HG03469 (cell line): ENCODE data around the gene ZBTB7B.

ENCODE experiments used
- ATAC-seq: cut with Tn5 transposase; IDR thresholded peaks from one replicate; pipeline ENCODE4 v1.9.1; 2021; ENCODE audit warnings: mild to moderate bottlenecking, moderate library complexity, moderate number of reproducible peaks; ENCODE audit not compliant: unreplicated experiment

The ZBTB7B gene

DNA sequence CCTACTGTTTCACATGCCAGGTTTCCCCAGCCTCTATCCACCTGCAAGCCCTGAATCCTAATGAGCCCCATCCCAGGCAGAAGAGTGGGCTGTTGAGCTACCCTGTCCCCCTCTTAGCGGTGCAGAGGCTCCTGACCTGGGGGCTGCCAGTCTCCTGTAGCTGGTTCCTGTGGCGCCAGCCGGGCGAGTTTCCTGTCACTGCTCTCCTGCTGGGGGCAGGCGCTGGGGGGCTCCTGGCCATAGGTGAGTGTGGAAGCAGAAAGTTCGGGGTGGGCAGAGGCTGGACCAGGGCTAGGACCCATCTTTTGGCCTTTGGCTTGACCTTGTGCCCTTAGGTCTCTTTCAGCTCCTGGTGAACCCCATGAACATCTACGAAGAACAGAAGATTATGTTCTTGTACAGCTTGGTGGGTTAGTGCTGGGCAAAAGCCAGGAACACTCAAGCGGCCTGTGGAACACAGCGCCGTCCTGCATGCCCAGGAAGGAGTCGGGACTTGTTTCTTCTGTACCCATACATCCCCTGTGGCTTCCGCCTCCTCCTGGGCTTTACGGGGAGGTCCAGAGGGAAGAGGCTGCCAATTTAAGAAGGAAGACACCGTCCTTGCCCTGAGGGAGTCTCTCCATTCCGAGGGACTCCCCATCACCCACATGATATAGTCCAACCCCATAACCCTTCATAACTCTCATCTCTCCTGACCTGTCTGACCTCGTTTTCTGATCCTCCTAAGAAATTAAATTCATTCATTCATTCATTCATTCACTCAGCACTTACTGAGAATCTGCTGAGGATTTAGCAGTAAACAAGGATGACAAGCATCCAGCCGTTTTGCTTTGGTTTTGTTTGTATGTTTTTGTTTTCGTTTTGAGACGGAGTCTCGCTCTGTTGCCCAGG lies 32.0 kb downstream of the ZBTB7B start:
- no peak for ATAC-seq

DNA sequence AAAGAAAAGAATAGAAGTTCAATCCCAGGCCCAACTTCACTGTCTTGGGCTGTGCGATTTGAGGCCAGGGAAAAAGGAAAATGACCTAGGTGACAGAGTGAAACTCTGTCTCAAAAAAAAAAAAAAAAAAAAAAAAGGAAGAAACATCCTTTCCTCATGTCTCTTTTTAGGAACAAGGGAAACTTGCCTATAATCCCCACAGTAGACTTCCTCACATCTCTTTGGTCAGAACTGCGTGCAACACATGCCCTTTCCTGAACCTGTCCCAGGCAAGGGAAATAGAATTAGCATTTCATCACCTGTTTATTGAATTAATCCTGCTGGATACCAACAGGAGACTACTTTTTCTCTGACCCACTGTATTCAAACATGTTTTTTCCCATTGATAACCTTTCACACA lies 33.3 kb downstream of the ZBTB7B start:
- ATAC-seq = no peak

DNA sequence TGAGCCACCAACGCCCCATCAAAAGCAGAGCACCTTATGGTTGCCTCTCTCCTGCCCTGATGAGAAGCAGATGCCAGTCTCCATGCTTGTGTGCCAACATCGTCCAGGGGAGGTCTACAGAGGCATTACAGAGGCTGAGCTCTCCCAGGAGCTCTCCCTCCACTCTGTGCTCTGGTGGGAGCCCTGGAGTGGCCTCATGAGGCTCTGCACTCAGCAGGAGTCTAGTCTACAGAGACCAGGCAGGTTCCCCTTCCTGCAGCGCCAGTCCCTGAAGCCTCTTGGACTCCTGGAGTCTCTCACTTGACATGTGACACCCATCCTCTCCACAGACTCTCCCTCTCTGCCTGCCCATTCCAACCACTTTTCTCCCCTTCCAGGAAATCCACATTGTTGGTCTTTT lies 34.4 kb downstream of the ZBTB7B start:
- no peak for ATAC-seq

DNA sequence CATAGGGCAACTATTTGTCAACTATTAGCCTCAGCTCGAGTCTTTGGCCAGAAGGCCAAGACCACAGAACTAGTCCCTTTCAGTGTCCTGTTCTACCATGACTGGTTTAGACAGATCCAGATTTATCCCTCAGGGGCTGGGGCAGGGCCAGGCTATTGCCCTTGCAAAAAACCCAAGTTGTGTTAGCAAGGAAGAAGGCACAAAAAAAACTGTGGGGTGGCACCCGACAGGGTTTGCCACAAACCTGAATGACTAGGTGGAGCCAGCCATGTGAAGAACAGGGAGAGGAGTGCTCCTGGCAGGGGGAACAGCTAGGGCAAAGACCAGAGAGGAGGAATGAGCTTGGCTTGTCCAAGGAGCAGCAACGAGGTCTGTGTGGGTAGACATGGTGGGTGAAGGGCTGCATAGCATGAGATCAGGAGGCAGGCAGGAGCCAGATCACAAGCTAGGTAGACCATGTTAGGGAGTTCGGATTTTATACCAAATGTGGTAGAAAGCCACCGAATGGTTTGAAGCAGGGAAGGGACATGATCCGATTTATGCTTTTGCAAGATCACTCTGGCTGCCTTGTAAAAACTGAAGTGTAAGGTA lies 35.3 kb downstream of the ZBTB7B start:
- ATAC-seq = no peak

DNA sequence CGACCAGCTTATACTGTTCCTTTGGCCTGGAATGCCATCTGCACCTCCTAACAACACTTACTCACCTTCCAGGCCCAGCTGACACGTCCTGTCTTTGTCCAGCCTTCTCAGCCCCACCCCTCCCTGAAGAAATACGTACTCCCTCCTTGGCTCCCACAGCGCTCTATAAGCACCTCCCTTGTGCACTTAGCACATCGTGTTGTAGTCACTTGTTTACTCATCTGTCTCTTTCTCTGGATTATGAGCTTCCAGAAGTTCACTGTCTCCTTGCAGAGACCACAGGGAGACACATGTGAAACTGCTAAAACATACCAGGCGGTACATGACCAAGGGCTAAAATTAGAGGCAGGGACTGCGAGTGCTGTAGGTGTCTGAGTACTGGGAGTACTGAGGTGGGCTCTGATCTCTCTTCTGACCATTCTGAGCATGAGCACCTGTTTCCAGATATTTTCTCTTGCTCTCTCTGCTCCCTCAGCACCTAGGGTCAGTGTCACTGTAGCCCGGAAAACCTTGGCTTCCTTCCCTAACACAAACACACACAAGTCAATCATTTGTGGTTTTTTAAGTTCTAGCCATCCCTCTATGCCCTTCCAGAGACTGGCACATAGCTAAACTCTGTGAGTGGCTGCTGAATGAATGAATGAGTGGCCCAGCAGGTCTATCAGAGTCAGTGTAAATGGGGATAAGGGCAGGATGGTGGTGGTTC lies 36.2 kb downstream of the ZBTB7B start:
- no peak for ATAC-seq

DNA sequence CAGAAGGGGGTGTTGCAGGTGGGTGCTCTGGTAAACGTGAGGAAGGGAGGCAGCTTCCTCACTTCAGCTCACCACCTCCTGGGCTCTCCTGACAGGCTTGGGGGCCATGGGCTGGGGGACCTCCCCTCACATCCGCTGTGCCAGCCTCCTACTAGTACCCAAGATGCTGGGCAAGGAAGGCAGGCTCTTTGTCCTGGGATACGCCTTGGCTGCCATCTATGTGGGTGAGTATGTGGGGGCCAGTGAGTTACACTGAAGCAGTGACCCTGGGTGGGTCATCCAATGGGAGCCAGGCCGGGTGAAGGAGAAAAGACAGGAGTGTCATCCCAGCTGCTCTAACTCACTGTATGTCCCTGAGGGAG lies 36.7 kb downstream of the ZBTB7B start:
- no peak for ATAC-seq

DNA sequence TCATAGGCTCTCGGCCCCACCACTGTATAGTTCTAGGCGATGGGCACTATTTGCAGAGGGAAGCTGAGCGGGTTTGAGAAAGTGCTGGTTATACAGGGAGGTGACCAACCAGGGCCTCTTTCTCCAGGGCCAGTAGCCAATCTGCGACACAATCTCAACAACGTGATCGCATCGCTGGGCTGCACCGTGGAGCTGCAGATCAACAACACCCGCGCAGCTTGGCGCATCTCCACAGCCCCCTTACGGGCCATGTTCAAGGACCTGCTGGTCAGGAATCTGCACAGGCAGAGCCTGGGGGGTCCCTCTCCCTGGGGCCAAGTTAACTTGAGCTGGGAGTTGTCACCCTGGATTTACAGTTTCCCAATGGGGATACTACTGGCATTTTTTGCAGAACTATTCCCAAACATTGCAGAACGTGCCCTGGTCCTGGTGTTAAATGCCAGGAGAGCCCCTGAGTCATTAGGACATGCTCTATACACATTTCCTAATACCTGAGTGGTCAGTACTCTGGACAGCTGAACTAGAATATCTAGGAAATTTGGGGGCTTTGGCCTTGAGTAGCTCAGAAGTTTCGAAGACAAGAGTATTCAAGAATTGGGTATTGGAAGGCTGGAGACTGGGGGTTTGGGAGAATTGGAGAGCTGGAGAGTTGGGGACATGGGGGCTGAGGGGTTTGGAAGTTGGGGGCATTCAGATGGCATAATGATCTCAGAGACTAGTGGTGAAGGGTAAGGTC lies 37.9 kb downstream of the ZBTB7B start:
- no peak for ATAC-seq

DNA sequence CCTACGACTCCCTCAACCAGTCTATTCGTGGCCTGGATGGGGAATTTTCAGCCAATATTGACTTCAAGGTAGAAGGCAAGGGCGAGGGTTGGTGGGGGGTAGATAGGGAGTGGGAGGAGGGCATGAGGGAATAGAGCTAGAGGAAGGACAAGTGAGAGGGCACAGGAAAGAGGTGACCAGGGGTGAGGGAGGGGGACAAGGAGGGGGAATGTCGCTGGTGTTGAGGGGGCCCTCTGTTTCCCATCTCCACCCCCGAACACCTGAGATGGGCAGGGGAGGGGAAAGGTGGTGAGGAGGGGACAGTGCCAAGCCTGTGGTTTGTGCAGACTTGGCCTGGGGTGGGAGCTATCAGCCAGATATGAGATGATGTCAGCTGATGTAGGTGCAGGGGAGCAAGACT lies 40.2 kb downstream of the ZBTB7B start:
- ATAC-seq = no peak

DNA sequence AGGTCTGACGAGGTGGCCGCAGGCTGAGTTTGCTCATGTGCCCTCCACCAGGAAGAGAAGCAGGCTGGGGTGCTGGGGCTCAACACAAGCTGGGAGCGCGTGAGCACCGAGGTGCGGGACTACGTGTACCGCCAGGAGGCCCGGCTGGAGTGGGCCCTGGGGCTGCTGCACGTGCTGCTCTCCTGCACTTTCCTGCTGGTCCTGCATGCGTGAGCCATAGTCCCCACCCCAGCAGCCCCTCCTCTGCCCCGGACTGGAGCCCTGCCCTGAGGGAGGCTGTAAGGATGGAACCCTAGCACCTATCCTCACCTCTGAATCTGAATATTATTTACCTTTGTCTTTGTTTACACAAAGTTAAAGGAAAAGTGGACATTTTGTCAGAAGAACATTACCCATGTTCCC lies 40.7 kb downstream of the ZBTB7B start:
- ATAC-seq = no peak

DNA sequence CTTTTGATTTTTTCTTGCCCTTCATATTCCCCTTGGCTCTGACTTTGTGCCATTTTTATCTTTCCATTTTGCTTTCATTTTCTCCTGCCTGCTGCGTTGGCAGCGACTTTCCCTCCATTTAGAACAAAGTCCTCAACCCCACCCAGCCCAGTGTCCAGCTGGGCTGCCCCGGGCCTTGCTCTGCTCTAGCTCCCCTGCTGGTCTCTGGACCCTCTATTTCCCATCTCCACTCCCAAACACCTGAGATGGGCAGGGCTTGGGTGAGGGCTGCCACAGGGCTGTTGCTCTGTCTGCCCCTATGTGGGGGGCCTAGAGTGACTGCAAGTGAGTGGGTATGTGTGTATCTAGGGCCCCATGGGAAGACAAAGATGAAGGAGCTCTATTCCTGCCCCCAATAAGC lies 41.2 kb downstream of the ZBTB7B start:
- no peak for ATAC-seq

DNA sequence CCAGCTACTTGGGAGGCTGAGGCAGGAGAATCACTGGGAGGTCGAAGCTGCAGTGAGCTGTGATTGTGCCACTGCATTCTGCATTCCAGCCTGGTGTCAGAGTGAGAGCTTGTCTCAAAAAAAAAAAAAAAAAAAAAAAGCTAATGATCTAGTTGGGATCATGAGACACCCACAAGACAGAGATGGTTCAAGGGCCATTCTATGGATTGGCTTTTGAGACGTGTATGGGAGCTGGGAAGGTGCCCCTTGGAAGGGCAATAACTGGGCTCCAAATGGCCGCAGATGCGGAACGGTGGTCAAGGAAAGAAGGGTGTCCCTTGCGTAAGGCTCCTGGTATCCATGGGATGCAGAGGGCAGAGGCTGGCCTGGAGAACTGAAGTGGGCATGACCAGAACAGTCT lies 41.8 kb downstream of the ZBTB7B start:
- no peak for ATAC-seq

DNA sequence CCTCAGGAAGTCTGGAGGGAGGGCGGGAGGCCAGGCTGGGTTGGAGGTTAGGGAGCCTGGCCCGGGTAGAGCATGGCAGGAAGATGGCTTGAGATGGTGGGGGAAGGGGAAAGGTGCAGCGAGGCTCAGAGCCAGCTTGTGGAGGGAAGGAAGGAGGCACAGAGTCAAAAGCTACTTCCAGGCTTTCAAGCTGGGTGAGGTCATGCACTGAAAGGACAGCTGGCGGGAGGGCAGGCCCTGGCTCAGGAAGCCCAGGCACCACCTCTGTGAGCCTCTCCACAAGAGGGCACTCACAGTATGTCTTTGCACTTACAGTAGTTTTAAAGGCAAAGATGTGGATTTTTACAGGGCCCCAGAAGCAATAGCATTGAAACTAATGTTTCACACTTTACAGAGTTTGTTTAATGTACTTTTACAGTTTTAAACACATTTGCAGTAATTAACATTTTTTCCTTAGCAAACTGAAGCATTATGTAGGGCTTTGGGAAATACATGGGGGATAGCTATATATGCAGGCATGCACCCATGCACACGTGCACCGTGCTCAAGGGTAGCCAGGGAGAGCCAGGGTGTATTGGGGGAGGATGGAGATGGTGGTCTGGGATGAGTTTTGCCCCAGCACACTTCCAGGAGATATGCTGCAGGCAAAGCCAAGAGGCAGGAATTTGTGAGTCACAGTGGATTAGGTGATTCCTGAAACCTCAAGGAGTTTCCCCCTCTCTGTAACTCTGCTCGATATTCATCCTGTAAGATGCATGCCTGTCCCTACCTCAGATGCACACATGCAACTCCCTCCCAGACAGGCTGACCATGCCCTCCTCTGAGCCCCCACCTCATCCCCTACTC lies 42.4 kb downstream of the ZBTB7B start:
- ATAC-seq = no peak

DNA sequence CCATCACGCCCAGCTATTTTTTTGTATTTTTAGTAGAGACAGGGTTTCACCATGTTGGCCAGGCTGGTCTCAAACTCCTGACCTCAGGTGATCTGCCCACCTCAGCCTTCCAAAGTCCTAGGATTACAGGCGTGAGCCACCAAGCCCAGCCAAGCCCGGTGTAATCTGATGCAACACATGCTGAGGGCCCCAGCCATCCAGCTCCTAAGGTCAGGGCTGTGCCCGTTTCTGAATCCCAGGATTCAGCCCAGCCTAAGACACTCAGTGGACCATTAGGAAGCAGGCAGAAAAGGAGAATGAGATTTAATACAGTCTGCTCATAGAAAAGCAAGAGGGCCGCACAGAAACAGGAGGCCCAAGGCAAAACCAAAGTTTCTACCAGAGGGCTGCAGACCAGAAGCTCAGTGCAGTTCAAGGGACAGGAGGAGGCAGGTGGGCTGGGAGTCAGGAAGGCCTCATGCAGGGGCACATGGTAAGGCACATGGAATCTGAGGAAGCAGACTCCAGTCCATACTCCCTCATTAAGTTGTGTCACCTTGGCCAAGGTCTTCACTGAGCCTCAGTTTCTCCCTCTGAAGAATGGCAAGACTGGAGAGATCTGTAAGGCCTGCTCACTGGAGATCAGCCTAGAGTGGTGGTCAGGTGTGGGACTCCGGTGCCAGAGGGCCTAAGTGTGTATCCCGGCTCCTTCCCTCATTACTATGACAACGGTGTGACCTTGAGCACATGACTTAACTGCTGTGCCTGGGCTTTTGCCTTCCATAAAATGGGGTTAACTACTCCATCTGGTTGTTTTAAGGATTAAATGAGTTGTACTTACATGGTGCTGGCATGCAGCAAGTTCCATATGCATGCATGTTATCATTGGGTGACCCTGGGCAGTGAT lies 46.1 kb downstream of the ZBTB7B start:
- ATAC-seq = no peak

DNA sequence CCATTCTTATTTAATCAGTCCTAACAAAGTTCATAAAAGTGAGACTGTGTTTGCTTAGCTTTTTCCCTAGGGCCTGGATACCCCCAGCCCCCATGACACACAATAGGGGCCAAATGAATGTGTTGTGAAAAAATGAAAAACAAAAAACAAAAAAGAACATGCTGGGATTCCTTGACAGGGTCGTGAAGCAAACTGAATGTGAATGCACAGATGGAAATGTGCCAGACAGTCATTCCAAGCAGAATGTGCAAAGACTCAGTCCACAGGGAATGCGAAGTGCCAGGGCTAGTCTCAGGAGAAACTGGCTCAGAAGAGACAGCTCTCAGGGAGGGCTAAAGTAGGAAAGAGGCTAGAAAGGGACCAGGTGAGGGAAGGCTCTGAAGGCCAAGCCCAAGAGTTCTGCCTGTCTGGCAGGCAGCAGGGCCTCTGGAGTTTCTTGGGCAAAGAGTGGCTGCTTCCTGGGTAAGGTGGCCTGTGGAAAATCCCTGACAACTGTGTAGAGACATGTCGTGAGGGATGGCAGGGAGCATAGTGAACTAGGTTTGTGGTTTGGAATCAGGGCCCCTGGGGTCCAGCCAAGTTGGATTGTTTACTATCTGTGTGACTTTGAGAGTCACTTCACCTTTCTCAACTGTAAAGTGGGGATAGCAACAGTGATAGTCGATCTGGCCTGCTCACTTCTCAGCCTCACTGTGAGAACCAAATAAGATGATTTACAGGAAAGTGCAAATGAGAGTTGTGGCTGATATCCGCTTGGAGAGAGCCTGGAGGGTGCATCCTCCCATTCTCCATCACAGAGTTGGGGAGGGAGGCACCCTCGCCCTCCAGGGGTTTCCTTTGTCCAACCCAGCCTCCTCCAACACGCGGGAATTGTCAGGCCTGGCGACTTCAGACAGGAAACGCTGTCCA lies 47.3 kb downstream of the ZBTB7B start:
- no peak for ATAC-seq

DNA sequence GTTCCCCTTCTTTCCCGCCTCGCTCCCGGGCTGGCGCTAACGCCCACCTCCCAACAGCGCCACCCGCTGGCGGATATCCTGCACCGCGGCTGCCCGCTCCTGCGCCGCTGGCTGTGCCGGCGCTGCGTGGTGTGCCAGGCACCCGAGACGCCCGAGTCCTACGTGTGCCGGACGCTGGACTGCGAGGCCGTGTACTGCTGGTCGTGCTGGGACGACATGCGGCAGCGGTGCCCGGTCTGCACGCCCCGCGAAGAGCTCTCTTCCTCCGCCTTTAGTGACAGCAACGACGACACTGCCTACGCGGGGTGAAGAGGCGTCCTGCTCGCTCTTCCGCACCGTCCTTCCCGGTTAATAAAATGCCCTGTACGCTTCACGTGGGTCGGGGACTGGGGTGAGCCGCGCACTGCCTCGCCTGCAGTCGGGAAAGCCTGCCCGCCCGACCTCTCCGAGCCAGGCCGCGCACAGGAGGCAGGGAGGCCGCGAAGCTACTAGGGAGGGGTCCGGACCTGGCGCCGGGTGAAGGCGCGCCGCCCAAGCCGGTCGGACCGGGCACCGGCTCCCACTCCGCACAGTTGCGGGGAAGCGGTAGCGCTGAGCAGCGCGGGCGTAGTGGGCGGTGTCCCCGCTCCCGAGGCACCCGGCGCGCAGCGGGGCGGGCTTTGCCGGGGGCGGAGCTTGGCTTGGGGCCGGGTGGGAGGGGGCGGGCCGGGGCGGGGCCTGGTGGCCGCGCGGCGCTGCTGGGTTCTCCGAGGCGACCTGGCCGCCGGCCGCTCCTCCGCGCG lies 48.1 kb downstream of the ZBTB7B start, which contains the start of gene ADAM15:
Gene ADAM15 (plus strand): TSS at position 757 of the 782 bp plus-strand sequence. CDS start 71 bp downstream, outside the sequence.
- peak; percentile 45 for ATAC-seq

DNA sequence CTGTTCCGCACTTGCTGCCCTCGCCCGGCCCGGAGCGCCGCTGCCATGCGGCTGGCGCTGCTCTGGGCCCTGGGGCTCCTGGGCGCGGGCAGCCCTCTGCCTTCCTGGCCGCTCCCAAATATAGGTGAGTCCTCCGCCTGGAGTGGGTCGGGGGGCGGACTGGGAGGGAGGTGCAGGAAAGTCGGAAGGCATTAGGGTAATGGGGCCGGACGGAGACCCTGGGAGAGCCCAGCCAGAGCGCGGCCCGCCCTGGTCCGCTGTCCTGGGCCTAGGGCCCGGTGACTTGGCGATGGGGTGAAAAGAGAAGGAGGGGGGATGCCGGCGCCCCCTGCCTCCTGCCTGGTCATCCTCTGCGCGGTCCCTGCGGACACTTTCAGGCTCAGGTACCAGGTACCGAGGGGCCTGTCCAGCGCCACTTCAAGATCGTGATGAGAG lies 48.8 kb downstream of the ZBTB7B start:
- ATAC-seq = no peak

DNA sequence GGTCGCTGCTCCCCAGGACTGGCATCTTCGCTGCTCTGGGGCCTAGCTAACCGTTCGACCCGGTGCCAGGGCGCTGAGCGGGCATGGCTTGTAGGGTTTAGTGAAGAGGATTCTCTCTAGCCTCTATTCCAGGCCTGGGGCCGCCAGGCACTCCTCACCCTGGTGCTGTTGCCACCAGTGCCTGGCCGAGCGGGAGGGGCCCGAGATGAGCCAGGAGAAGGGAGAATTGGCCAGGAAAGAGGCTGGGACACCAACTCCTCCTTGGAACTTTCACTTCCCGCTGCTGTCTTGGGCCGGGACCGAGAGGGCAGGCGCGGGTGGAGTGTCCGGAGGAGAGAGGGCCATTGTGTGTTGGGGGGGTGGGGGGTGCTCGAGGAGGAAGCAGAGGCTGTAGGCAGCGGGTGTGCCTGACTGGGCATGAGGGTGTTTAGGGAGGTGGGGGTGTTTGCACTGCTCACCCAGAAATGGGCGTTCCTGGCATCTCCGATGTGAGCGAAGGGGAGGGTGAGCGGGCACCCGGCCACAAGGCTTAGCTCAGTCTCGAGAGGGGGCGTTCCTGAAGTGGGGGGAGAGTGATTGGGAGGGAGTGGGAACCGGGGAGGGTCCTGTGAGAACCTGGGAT lies 49.3 kb downstream of the ZBTB7B start:
- no peak for ATAC-seq
